ENCODE measurements around the gene TMEM178B. TPM values are rescaled to one million over a fixed set of nuclear protein-coding genes. Genes with fewer than 3 reads are reported as not detected.

TMEM178B gene
- total RNA-seq, 2 donors from 2014 or later = 1.7 to 4.1 TPM

- Histone ChIP-seq H3K27me3 (ENCODE audit: control insufficient read depth, insufficient read depth, low read length, poor library complexity, severe bottlenecking) (no peaks in the 10 kb centered on the region), H3K36me3 (ENCODE audit: control insufficient read depth, insufficient read depth, low read length) (no peaks in the 10 kb centered on the region), H3K9ac (ENCODE audit: extremely low read depth, low read length, poor library complexity, severe bottlenecking) (no peak overlapping the region), H3K4me3 (ENCODE audit: low read length) (no peak overlapping the region), H3K27ac (ENCODE audit: low read depth, low read length) (no peak overlapping the region), H3K4me1 (ENCODE audit: control insufficient read depth, insufficient read depth, low read length) (no peaks in the 10 kb centered on the region), H3K9me3 (ENCODE audit: control insufficient read depth, low read length) (no peaks in the 10 kb centered on the region)
- WGBS, 2 experiments (ENCODE audit: insufficient coverage in 1 of 2, insufficient read length in 1 of 2) = 93 to 94% methylated on average over 8 to 14 of the region's 14 CpGs
- Mint-ChIP-seq H3K27me3 (ENCODE audit: insufficient read depth) (no peaks in the 10 kb centered on the region), H3K4me1 (no peaks in the 10 kb centered on the region), H3K4me3 (no peak overlapping the region), H3K36me3 (ENCODE audit: low read depth) (no peaks in the 10 kb centered on the region), H3K27ac (no peak overlapping the region), H3K9me3 (no peaks in the 10 kb centered on the region)
- TF ChIP-seq CTCF (conservative IDR thresholded peaks at IDR 0.05) = no peak
- no peak for DNase-seq
Observed at GRCh38 chr7:141161550-141162535, 88.0 kb downstream of the TMEM178B start.

GRCh38 chr7:141165521-141165920 lies 91.7 kb downstream of the TMEM178B start:
- no peaks in the 10 kb centered on the region for H3K4me1 Mint-ChIP-seq
- Histone ChIP-seq H3K36me3 (ENCODE audit: control insufficient read depth, insufficient read depth, low read length) (no peaks in the 10 kb centered on the region), H3K4me3 (ENCODE audit: low read length) (no peak overlapping the region), H3K27me3 (ENCODE audit: control insufficient read depth, insufficient read depth, low read length, poor library complexity, severe bottlenecking) (no peaks in the 10 kb centered on the region), H3K9me3 (ENCODE audit: control insufficient read depth, low read length) (no peaks in the 10 kb centered on the region), H3K9ac (ENCODE audit: extremely low read depth, low read length, poor library complexity, severe bottlenecking) (no peak overlapping the region), H3K27ac (ENCODE audit: low read depth, low read length) (no peak overlapping the region), H3K4me1 (ENCODE audit: control insufficient read depth, insufficient read depth, low read length) (no peaks in the 10 kb centered on the region)
- H3K27ac Mint-ChIP-seq = no peak overlapping the region
- TF ChIP-seq CTCF (conservative IDR thresholded peaks at IDR 0.05) = no peak
- no peak overlapping the region for H3K4me3 Mint-ChIP-seq
- 44 to 45% methylated on average over 2 of the region's 2 CpGs for WGBS, 2 experiments (ENCODE audit: insufficient coverage in 1 of 2, insufficient read length in 1 of 2)
- no peak for DNase-seq
- no peaks in the 10 kb centered on the region for H3K36me3 Mint-ChIP-seq (ENCODE audit: low read depth)
- no peaks in the 10 kb centered on the region for H3K27me3 Mint-ChIP-seq (ENCODE audit: insufficient read depth)
- no peaks in the 10 kb centered on the region for H3K9me3 Mint-ChIP-seq

GRCh38 chr7:141166926-141167325 lies 93.1 kb downstream of the TMEM178B start:
- H3K36me3 ChIP-seq (ENCODE audit: control insufficient read depth, insufficient read depth, low read length) = no peaks in the 10 kb centered on the region
- no peaks in the 10 kb centered on the region for H3K27me3 ChIP-seq (ENCODE audit: control insufficient read depth, insufficient read depth, low read length, poor library complexity, severe bottlenecking)
- Mint-ChIP-seq H3K27me3 (ENCODE audit: insufficient read depth) (no peaks in the 10 kb centered on the region), H3K4me3 (no peak overlapping the region), H3K4me1 (no peaks in the 10 kb centered on the region), H3K36me3 (ENCODE audit: low read depth) (no peaks in the 10 kb centered on the region), H3K27ac (no peak overlapping the region), H3K9me3 (no peaks in the 10 kb centered on the region)
- no peak overlapping the region for H3K4me3 ChIP-seq (ENCODE audit: low read length)
- no peaks in the 10 kb centered on the region for H3K9me3 ChIP-seq (ENCODE audit: control insufficient read depth, low read length)
- no peak overlapping the region for H3K27ac ChIP-seq (ENCODE audit: low read depth, low read length)
- no peak overlapping the region for H3K9ac ChIP-seq (ENCODE audit: extremely low read depth, low read length, poor library complexity, severe bottlenecking)
- H3K4me1 ChIP-seq (ENCODE audit: control insufficient read depth, insufficient read depth, low read length) = no peaks in the 10 kb centered on the region
- DNase-seq = no peak
- no peak for TF ChIP-seq CTCF (conservative IDR thresholded peaks at IDR 0.05)
- WGBS, 2 experiments (ENCODE audit: insufficient coverage in 1 of 2, insufficient read length in 1 of 2) = 94 to 96% methylated on average over 4 to 6 of the region's 6 CpGs
